Endothelial cell of umbilical vein (primary cell): ENCODE measurements around the gene ASB11. TPM values are rescaled to one million over a fixed set of nuclear protein-coding genes. Genes with fewer than 3 reads are reported as not detected.

Experiments
- BruUV-seq: library from RNA; stranded (reverse); fragments of 400-500 nt; replicated peaks from 2 replicates; lab custom pipeline; 2021; lab: Mats Ljungman, UMichigan
- CTCF ChIA-PET: fragments of 300-600, 350-600 bp; sonication (Branson Sonifier 250); formaldehyde crosslinking; loops from one replicate; lab custom pipeline; 2021; ENCODE audit warnings: antibody characterized with exemption, inconsistent platforms; lab: Charles Lee
- POLR2A ChIA-PET: fragments of 300-600, 350-600 bp; sonication (Branson Sonifier 250); formaldehyde crosslinking; loops from one replicate; lab custom pipeline; 2021; ENCODE audit warnings: antibody characterized with exemption, inconsistent platforms; lab: Charles Lee
- DNase-seq: peaks from one replicate; pipeline ENCODE4 v3.0.0-alpha.2; 2011; ENCODE audit warnings: low read depth, low spot score
- FAIRE-seq: peaks from 2 replicates; lab custom pipeline; 2011; peaks lifted over from hg19 to GRCh38; lab: Jason Lieb, UNC
- H2AFZ ChIP-seq: 2 replicates; pipeline ENCODE4 v1.6.0; 2012; ENCODE audit warnings: low read depth, low read length, control low read depth, inconsistent platforms
- H3K27ac ChIP-seq: 2 replicates; pipeline ENCODE4 v1.5.1; 2011; ENCODE audit warnings: low read depth, mild to moderate bottlenecking, control low read depth, low read length, moderate library complexity; ENCODE audit not compliant: insufficient read depth
- H3K27me3 ChIP-seq, 2 experiments: 2 replicates each; pipeline versions ENCODE4 v1.6.0 to v1.6.1; 2011; ENCODE audit warnings: low read length in 2 of 2, mixed read lengths in 1 of 2; ENCODE audit not compliant: control insufficient read depth in 2 of 2, insufficient read depth in 2 of 2
- H3K36me3 ChIP-seq, 2 experiments: 2 replicates in 1 of 2; 3 replicates in 1 of 2; pipeline ENCODE4 v1.5.1; 2011; ENCODE audit warnings: low read length in 2 of 2, mild to moderate bottlenecking in 1 of 2, moderate library complexity in 1 of 2; ENCODE audit not compliant: control insufficient read depth in 2 of 2, insufficient read depth in 2 of 2; ENCODE audit errors: extremely low read depth in 1 of 2
- H3K4me1 ChIP-seq: 3 replicates; pipeline ENCODE4 v1.5.1; 2011; ENCODE audit warnings: mild to moderate bottlenecking, low read length; ENCODE audit not compliant: control insufficient read depth, insufficient read depth; ENCODE audit errors: extremely low read depth
- H3K4me2 ChIP-seq: 2 replicates; pipeline ENCODE4 v1.6.1; 2011; ENCODE audit warnings: low read length, control low read depth, mixed read lengths; ENCODE audit not compliant: insufficient read depth
- H3K4me3 ChIP-seq, 3 experiments: fragments of 200-600 bp in 1 of 3; sonication (generic), shearing (Covaris generic) in 1 of 3; replicated peaks in 1 of 3; 2 replicates each; pipeline ENCODE4 v1.5.1; 2011 to 2016; ENCODE audit warnings: control low read depth in 3 of 3, low read length in 3 of 3, mild to moderate bottlenecking in 2 of 3, inconsistent platforms in 1 of 3, low read depth in 1 of 3, moderate library complexity in 1 of 3; ENCODE audit not compliant: insufficient read depth in 1 of 3
- H3K79me2 ChIP-seq: 2 replicates; pipeline ENCODE4 v1.6.0; 2012; ENCODE audit warnings: low read length, inconsistent platforms; ENCODE audit not compliant: control insufficient read depth, insufficient read depth
- H3K9ac ChIP-seq: replicated peaks from 2 replicates; pipeline ENCODE3; 2011; ENCODE audit warnings: low read length, control low read depth; ENCODE audit not compliant: insufficient read depth; ENCODE audit errors: extremely low read depth
- H3K9me1 ChIP-seq: replicated peaks from 3 replicates; pipeline ENCODE4 v1.6.0; 2011; ENCODE audit warnings: mild to moderate bottlenecking, low read length; ENCODE audit not compliant: control insufficient read depth, insufficient read depth; ENCODE audit errors: extremely low read depth
- H3K9me3 ChIP-seq: replicated peaks from 2 replicates; pipeline ENCODE4 v1.5.1; 2012; ENCODE audit warnings: low read length, inconsistent platforms; ENCODE audit not compliant: control insufficient read depth, insufficient read depth
- H4K20me1 ChIP-seq: replicated peaks from 2 replicates; pipeline ENCODE3; 2011; ENCODE audit warnings: mild to moderate bottlenecking, low read length; ENCODE audit not compliant: control insufficient read depth, insufficient read depth; ENCODE audit errors: extremely low read depth
- CTCF ChIP-seq, 2 donors: IDR thresholded peaks; 1 replicate in 1 of 2; 2 replicates in 1 of 2; pipeline ENCODE4 v1.5.1; 2011; ENCODE audit warnings: low read length in 2 of 2, mild to moderate bottlenecking in 2 of 2, moderate library complexity in 2 of 2, control low read depth in 1 of 2, inconsistent platforms in 1 of 2, low read depth in 1 of 2; ENCODE audit not compliant: insufficient read depth in 1 of 2; ENCODE audit errors: extremely low read depth in 1 of 2
- EZH2 ChIP-seq: IDR thresholded peaks from 2 replicates; pipeline ENCODE4 v1.6.1; 2012; ENCODE audit warnings: borderline replicate concordance, low read depth, mild to moderate bottlenecking, moderate library complexity, low read length, inconsistent platforms; ENCODE audit not compliant: severe bottlenecking
- FOS ChIP-seq: IDR thresholded peaks from 2 replicates; pipeline ENCODE4 v1.6.1; 2011; ENCODE audit warnings: mild to moderate bottlenecking, low read length, moderate library complexity, borderline replicate concordance; ENCODE audit not compliant: insufficient read depth
- GATA2 ChIP-seq: IDR thresholded peaks from 2 replicates; pipeline ENCODE4 v1.7.0; 2011; ENCODE audit warnings: low read depth, mild to moderate bottlenecking, moderate library complexity, mixed read lengths, low read length; ENCODE audit not compliant: insufficient read length, insufficient read depth
- JUN ChIP-seq: IDR thresholded peaks from 2 replicates; pipeline ENCODE4 v1.6.1; 2011; ENCODE audit warnings: borderline replicate concordance, low read depth; ENCODE audit not compliant: insufficient read length, insufficient read depth
- MAX ChIP-seq: IDR thresholded peaks from 2 replicates; pipeline ENCODE4 v1.6.1; 2011; ENCODE audit not compliant: insufficient read depth, insufficient read length
- MYC ChIP-seq: IDR thresholded peaks from one replicate; pipeline ENCODE4 v1.6.1; 2011; ENCODE audit warnings: mild to moderate bottlenecking, low read depth, low read length
- POLR2A ChIP-seq: IDR thresholded peaks from 2 replicates; pipeline ENCODE4 v1.6.1; 2012; ENCODE audit warnings: low read depth, mild to moderate bottlenecking, control low read depth, low read length
- POLR2AphosphoS5 ChIP-seq: IDR thresholded peaks from 2 replicates; pipeline ENCODE4 v1.6.1; 2012; ENCODE audit warnings: low read depth, mild to moderate bottlenecking, control low read depth, low read length, moderate library complexity; ENCODE audit not compliant: insufficient read depth
- dilution Hi-C: fragments of 300-500 bp; cut with MboI; formaldehyde crosslinking; loops from one replicate; pipeline ENCODE4 v1.15.0; 2019; ENCODE audit warnings: low sequenced_read_pairs; ENCODE audit not compliant: extremely low pct_ligation_motif_present
- intact Hi-C: fragments of 100-400 bp; cut with micrococcal nuclease; formaldehyde crosslinking; loops from one replicate; pipeline ENCODE4 v1.10.0; 2022
- polyA plus RNA-seq, 4 experiments: library from polyadenylated mRNA; depleted of rRNA in 3 of 4; stranded (reverse) in 3 of 4; unstranded in 1 of 4; fragments of >200 nt; gene quantifications; 2 replicates each; pipeline versions ENCODE4 v1.2.1 to v1.2.3, GENCODE V29; 2011 to 2012; ENCODE audit warnings: missing spikeins in 1 of 4
- total RNA-seq: library from RNA; stranded (reverse); gene quantifications from 2 replicates; pipeline ENCODE4 v1.2.3, GENCODE V29; 2021

Gene ASB11
- total and polyA plus RNA-seq, 2 donors (not counting 3 experiments of a cell fraction or from before 2014, with no cell fraction given) = 0.06 to 0.15 TPM

GRCh38 chrX:15244421-15244820, 71.0 kb downstream of the ASB11 start:
- H3K4me3 ChIP-seq = no peak overlapping the region
- no peak overlapping the region for H3K9ac ChIP-seq
- no TSS peak for BruUV-seq
- H3K27me3 ChIP-seq = no peaks in the 10 kb centered on the region
- no peak overlapping the region for H3K27ac ChIP-seq
- DNase-seq = no peak
- FAIRE-seq = no peak
- no peaks in the 10 kb centered on the region for H3K9me1 ChIP-seq
- H2AFZ ChIP-seq = no peak overlapping the region
- no peaks in the 10 kb centered on the region for H3K9me3 ChIP-seq
- no peaks in the 10 kb centered on the region for H4K20me1 ChIP-seq
- ChIA-PET CTCF (interaction anchor here (1.3 kb wide), 1 partner anchor 1206 kb away, joined by 3 read pairs; no protein-coding TSS in a partner anchor), POLR2A (no interaction called here)
- H3K4me1 ChIP-seq = no peaks in the 10 kb centered on the region
- TF ChIP-seq EZH2 (no peak), GATA2 (no peak), CTCF (IDR thresholded peaks at IDR 0.05; ENCODE audit: extremely low read depth in 1 of 2, insufficient read depth in 1 of 2, low read depth in 1 of 2, low read length in 2 of 2) (no peak), JUN (no peak), MAX (no peak), POLR2AphosphoS5 (no peak), POLR2A (no peak), FOS (no peak), MYC (no peak)
- H3K4me2 ChIP-seq = no peak overlapping the region
- intact Hi-C loops = no loop called here
- no peaks in the 10 kb centered on the region for H3K79me2 ChIP-seq
- dilution Hi-C loops = no loop called here
- no peaks in the 10 kb centered on the region for H3K36me3 ChIP-seq
